Activated naive CD4-positive, alpha-beta T cell treated with Interleukin-2 at 50 U/mL for 16 hours (primary cell): ENCODE data around the gene TUBA1A.
"Not testable (repeated sequence)": the region's sequence is repeated elsewhere in the genome, so short reads cannot be mapped to it uniquely, and the experiment has no call there.

ENCODE experiments used
- DNase-seq: peaks from one replicate; pipeline ENCODE4 v3.0.0-alpha.2; 2020

The TUBA1A gene

DNA sequence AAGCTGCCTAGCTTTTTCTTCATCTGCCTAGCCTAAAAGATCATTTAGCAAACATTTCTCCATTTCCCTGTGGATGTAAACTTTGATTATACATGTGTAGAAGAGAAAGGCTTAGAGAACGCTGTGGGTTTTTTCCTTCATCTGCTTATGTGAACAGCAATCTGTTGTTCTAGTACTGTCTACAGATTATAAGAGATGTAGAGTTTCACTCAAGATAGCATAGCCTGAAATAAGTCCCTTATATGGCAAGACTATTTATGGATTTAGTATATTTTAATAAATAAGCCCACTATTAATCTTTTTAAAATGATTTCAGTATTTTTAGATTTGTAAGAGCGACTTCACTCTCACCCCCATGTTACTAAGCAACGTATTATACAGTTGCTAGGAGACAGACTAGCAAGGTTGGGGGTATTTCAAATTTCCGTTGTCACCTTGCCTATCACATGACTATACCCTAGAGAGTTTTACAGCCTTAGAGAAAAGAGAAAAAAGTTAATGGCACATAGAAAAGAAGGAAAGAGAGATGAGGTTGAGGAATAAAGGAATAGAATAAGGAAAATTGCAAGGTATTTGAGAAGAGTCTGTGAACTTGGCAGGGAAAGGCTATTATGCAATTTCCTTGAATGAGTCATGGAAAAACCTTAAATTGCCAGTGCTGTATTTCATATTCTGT is 12.2 kb upstream of the TUBA1A start:
- no peak for DNase-seq

DNA sequence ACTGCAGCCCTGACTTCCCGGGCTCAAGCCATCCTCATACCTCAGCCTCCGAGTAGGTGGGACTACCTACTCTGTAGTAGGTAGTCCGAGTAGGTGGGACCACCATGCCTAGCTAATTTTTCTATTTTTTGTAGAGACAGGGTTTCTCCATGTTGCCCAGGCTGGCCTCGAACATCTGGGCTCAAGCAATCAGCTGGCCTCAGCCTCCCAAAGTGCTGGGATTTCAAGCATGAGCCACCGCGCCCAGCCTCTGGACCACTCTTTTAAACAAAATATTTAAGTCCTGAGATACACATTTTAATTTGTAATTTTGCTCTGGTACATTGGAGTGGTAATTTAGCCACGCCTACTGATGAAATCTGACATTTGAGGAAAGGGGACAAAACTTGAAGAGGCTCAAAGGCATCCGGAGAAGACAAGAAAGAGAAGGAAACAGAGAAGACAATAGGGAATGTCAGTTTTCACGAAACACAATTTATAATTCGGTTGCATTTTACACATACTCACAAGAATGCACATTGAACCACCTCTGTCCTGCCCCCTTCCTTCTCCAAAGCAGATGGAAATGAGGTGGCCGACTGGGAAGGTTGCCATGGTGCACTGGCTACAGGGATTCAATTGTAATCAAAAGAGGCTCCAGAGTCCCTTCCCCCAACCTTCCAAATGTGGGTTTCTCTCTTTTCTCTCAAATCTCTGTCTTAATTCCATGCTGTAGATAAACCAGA is 9.7 kb upstream of the TUBA1A start:
- DNase-seq: no peak

DNA sequence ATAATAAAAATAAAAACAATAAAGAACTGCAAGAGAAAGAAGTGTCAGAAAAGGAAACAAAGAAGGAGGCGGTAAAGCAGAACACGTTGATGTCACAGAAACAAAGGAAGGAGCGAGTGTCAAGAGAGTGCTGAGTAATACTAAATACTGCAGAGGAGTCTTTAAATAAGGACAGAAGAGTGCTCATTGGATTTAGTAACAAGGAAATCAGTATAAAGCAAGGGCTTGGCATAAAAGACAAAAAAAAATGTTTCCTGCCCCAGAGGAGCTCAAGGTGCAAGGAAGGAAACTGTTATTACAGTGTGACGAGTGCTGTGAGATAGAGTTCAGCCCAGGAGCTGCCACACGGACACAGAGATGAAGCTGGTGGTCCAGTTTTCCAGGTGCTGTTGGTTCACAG is 8.4 kb upstream of the TUBA1A start:
- no peak for DNase-seq

DNA sequence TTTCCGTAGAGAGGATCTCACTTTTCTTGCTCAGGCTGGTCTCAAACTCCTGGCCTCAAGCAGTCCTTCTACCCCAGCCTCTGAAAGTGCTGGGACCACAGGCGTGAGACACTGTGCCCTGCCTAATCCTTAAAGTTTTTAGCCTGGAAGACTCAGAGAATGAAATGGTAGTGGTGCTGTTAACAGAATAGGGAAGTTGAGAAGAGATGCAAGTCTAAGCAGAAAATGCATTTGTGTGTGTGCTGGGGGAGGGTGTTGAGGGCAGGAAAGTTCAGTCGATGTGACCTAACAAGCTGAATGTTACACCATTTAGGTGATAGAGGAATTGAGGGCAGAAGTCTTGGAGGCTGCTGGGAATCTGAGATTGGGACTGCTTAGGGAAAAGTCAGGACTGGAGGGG is 6.9 kb upstream of the TUBA1A start:
- no peak for DNase-seq

DNA sequence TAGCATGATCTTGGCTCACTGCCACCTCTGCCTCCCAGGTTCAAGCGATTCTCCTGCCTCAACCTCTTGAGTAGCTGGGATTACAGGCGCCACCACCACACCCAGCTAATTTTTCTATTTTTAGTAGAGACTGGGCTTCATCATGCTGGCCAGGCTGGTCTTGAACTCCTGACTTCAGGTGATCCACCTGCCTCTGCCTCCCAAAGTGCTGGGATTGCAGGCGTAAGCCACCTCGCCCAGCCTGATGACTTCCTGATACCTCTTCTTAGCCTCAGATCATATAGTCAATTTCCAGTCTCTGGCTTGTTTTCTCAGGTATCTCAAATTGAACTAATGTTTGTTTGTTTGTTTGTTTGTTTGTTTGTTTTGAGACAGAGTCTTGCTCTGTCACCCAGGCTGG is 4.9 kb upstream of the TUBA1A start:
- not testable (repeated sequence) for DNase-seq

DNA sequence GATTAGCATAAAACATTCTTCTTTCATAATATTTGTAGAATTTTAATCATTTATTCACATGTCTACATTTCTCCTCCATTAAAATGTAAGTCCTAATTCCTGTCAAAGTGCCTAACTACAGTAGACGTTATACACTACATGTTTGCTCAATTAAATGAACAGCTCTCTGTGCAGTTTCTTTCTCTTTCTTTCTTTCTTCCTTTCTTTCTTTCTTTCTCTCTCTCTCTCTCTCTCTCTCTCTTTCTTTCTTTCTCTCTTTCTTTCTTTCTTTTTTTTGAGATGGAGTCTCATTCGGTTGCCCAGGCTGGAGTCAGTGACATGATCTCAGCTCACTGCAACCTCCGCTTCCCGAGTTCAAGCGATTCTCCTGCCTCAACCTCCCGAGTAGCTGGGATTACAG is 2.6 kb upstream of the TUBA1A start:
- not testable (repeated sequence) for DNase-seq

DNA sequence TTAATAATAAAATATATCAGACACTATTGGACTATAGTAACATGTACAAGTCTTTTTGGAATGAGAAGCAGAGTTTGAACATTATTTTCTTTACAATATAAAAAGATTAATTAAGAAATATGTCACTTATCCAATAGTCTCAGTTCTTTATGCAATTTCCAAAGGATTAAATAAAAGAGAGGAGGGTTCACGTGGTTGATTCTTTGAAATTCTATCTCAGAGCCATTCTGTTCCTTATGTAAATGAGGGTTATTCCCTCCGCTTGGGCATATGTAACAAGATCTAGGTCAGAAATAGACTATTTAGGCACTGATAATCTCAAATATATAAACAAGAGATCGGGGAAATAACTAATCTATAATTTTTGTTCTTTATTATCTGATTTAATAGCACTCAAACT is 2.1 kb upstream of the TUBA1A start:
- DNase-seq: no peak

DNA sequence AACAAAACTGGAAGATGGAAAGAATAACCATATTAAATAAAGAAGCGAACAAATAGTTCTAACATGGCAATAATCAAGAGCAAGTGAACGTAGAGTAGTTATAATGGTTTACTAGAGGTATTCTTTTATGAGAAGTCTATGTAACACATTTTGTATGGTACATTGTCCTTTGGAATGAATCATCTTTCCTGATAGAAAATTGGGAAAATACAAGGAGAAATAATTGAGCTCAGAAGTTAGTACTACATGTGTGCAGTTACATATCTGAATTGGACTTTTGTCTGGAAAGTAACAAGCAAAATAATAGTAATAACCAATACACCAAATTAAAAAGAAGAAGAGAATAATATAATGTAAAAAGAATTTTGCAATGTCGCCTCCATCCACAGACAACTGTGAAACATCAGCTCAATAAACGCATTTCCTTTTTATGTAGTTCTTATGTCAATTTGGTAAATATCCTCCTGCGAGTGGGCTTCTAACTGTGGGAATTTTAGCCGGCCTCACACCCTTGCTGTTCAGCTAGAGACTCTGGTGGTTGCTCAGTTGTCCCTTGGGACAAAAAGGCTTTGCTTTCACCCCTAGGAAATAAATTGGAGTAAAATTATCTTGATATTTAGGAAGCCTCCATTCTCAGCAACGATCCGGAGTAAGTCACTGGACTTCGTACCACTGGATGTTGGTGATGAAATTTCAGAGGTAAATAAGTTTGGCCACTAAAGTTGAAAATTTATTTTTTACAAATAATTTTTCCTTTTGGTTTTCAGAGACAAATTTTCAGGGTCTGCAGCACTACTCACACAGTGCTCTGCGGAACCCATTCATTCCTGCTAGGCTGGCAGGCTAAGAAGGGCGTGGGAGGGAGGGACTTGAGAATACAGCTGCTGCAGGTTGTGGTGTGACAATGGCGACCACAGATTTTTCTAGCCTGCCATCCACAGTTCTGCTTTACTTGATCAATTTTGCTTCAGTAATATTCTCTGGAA is 1.1 kb upstream of the TUBA1A start:
- DNase-seq: no peak

DNA sequence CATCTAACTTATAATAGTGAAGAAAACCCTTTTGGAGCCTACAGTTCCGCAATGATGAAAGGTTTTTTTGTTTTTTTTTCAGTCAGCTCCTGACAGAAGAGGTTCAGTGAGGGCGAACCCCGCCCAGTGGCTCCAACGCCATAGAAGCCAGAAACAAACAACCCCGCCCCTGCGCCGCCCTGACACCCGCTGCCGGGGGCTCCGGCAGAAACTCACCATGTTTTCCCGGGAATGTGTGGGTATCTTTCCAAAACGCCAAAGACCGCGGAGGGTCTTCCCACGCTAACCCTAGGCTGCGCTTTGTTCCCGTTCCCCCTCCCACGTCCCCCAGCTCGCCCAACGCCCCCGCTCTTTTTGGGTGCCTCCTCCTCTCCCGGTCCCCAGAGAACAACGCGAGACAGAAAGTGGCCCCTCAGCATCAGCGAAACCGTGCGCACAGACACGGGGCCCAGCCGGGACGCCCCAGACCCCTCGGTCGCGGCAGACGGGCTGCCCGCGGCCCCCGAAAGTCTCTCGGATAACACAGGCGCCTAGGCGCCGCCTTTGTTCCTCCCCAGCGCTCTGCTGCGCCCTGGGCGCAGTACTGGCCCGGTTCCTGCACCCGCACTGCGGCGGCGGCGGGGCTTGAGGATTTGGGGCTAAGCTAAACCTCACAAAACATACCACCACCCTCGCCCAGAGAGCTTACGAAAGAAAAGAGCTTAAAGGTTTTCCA is 522 bp downstream of the TUBA1A start:
- DNase-seq: peak; percentile 82

DNA sequence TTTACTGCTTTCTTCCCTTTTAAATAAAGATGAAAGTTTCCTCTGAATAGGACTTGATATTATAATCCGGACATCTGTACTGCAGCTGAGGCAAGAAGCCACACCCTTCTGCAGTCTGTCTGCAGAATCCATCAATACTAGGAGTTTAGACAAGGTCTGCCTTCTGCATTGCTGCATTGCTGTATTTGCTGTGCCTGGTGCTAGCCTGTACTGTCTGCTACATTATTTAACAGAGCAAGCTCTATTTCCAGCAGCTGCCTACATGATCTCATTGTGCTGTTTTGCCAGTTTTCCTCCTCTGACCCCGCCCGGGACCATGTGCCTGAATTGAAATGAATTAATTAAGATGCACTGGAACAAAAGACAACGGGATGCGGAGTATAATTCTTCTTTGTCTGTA is 1.7 kb downstream of the TUBA1A start:
- DNase-seq: no peak

DNA sequence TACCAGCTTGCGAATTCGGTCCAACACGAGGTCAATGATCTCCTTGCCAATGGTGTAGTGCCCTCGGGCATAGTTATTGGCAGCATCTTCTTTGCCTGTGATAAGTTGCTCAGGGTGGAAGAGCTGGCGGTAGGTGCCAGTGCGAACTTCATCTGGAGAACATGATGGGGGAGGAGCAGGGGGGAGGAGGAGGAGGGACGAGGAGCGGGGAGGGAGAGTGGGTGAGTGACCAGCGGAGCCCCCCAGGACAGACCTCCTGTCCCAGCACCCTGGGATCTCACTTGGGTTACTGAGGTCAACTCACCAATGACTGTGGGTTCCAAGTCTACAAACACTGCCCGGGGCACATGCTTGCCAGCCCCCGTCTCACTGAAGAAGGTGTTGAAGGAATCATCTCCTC is 2.6 kb downstream of the TUBA1A start:
- DNase-seq: not testable (repeated sequence)

DNA sequence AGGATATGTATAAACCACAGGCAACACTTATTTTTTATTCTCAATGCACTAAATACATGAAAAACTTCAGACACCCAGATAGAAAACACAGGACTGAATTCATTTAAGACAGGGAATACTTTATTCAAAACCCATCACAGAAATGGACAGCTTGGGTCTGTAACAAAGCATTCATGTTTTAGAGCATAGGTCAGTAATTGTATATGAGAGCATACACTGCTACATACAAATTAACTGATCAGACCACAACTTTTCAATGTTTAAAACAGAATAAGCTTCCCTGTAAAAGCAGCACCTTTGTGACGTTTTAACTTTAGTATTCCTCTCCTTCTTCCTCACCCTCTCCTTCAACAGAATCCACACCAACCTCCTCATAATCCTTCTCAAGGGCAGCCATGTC is 4.2 kb downstream of the TUBA1A start:
- not testable (repeated sequence) for DNase-seq

DNA sequence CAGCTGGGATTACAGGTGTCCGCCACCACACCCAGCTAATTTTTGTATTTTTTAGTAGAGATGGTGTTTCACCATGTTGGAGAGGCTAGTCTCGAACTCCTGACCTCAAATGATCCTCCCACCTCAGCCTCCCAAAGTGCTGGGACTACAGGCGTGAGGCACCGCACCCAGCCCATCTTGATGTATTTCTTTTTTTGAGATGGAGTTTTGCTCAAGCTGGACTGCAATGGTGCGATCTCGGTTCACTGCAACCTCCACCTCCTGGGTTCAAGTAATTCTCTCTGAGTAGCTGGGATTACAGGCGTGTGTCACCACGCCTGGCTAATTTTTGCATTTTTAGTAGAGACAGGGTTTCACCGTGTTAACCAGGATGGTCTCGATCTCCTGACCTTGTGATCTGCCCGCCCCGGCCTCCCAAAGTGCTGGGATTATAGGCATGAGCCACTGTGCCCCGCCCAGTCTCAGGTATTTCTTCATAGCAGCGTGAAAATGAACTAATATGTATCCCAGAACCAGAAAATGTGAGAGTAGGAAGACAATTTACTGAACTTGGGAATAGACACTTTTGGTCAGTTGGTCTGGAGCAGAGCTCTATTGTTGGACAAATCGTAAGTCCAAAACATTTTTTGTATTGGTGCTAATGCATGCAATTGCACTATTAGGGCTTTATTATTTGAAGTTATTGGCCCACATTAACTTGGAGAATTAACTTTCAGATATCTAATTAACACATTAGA is 5.5 kb downstream of the TUBA1A start:
- DNase-seq: not testable (repeated sequence)

DNA sequence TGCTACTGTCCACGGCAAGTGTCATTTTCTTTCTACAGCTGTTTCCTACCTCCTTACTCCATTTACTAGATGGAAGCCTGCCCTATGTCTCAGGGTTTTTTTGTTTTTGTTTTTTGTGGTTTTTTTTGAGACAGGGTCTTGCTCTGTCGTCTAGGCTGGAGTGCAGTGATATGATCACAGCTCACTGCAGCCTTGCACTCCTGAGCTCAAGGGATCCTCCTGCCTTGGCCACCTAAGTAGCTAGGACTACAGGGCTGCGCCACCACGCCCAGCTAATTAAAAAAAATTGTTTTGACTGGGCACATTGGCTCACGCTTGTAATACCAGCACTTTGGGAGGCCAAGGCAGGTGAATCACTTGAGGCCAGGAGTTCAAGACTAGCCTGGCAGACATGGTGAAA is 14.7 kb downstream of the TUBA1A start:
- no peak for DNase-seq

DNA sequence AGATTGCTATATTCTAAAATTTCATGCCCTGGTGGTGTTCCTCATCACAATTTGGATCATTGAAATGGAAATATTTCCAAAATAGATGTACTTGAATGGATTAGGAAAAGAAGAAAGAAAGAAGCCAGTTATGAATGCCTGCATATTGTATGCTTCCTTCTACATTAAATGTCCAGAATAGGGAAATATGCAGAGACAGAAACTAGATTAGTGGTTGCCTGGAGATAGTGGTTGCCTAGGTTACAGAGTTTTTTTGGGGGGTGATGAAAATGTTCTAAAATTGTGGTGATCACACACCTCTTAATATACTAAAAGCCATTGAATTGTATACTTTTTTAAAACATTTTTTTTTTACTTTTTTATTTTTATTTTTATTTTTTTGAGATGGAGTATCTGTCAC is 18.0 kb downstream of the TUBA1A start:
- no peak for DNase-seq

DNA sequence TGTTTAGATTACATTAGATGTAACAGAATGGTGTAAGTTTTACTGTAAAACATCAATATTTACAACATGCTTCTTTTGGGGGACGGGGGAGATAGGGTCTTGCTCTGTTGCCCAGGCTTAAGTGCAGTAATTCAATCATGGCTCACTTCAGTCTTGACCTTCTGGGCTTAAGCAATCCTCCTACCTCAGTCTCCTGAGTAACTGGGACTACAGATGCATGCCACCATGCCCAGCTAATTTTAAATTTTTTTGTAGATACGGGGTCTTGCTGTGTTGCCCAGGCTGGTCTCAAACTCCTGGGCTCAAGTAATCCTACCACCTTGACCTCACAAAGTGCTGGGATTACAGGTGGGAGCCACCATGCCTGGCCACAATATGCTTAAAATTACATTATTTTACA is 23.8 kb downstream of the TUBA1A start:
- no peak for DNase-seq

DNA sequence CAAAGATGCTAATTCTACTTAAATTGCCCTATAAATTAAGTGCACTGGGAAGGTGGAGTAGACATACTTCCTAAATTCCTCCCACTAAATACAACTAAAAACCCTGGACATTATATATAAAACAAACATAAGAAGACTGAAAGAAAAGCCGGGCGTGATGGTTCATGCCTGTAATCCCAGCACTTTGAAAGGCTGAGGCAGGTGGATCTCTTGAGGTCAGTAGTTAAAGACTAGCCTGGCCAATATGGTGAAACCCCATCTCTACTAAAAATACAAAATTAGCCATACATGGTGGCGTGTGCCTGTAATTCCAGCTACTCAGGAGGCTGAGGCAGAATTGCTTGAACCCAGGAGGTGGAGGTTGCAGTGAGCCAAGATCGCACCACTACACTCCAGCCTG is 27.0 kb downstream of the TUBA1A start:
- DNase-seq: not testable (repeated sequence)

DNA sequence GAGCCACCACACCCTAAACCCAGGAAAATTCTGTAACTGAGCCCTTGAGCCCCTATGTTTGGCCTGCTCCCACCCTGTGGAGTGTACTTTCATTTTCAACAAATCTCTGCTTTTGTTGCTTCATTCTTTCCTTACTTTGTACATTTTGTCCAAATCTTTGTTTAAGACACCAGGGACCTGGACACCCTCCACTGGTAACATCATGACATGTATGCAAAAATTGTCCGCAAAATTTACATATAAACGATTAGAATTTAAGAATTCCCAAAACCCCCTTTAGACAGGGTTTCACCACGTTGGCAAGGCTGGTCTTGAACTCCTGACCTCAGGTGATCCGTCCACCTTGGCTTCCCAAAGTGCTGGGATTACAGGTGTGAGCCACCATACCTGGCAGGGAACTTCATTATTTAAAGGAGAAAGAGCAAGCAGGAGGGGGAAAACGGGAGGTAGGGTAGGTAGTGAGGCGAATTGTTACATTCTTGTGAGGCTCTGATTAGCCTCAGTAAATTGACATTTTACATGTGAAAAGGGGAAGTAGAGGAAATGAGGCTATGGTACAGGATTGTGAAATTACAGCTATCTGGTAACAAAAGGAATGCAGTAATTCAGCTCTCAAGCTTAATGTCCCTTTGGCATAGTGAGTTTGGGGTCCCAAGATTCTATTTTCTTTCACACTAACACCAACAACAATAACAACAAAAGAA is 27.6 kb downstream of the TUBA1A start:
- no peak for DNase-seq

DNA sequence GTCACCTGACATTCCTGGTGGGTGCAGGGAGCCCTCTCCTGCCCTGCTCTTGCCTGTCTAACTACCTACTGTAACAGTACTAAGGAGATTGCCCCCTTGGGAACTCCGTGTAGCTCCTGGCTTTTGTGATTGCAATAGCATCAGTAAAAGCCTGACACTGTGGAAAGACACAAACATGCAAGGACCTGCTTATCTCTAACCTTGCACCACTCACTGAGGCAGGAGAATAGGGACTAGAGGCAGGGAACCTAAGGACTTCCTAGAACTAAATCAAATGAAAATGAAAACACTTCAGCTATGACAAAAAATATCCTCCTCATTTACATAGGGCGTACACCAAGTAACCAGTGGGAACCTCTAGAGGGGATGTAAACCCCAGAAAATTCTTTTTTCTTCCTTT is 28.5 kb downstream of the TUBA1A start:
- DNase-seq: no peak

DNA sequence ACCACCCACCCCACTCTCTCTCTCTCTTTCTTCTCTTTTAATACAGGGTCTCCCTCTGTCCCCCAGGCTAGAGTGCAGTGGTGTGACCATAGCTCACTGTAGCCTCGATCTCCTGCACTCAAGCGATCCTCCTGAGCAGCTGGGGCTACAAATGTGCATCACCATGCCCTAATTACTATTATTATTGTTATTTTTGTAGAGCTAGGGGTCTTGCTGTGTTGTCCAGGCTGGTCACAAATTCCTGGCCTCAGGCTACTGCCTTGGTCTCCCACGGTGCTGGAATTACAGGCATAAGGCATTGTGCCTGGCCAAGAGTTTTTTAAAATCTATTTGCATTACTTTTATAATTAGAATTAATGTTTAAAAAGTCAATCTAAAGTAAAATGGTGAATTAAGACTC is 34.7 kb downstream of the TUBA1A start:
- DNase-seq: no peak

DNA sequence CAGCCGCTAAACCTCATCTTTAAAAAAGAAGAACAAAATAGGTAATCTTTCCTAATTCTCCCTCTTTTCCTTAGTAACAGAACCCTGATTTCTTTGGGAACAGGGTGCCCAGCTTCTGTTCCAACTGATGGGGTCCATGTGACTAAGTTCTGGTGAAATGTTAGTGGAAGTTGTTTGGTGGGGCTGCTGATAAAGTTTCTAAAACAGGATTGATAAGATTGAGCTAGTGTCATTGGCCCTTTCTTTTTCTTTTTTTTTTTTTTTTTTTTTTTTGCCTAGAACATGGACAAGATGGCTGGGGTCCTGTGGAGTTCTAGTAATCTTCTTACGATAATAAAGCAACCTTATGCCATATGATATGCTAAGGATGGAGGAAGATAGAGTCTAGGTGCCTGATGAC is 41.5 kb downstream of the TUBA1A start:
- DNase-seq: no peak

DNA sequence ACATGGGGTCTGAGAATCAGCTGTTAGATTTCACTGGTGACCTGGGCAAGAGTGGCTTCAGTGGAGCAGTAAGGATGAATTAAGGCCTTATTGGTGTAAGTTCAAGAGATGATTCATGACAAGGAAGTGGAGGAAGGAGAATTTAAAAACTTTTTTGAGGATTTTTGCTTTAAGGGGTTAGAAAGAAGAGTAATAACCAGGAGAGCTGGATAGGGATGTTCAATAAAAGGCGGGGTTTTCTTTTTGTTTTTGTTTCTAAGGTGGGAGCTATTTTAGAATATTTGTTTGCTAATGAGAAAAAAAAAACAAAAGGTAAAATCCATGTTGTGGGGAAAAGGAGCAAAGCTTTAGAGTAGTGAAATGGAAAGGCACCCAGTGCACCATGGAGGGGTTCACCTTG is 42.5 kb downstream of the TUBA1A start:
- no peak for DNase-seq
